HG03025 (cell line): Measurements from ENCODE around the gene RGS5.

Experiments
- ATAC-seq: cut with Tn5 transposase; IDR thresholded peaks from one replicate; pipeline ENCODE4 v1.9.1; 2021; ENCODE audit warnings: mild to moderate bottlenecking, moderate library complexity; ENCODE audit not compliant: unreplicated experiment, low FRiP score

RGS5 gene

GRCh38 chr1:163093579-163093978 is 109.1 kb downstream of the RGS5 start:
- ATAC-seq: no peak

GRCh38 chr1:163093169-163093568 is 109.5 kb downstream of the RGS5 start:
- no peak for ATAC-seq
